GM19452 (cell line): ENCODE measurements around the gene PROCA1.
"Not testable (repeated sequence)": the region's sequence is repeated elsewhere in the genome, so short reads cannot be mapped to it uniquely, and the experiment has no call there.

ENCODE experiments used
- ATAC-seq: cut with Tn5 transposase; IDR thresholded peaks from one replicate; pipeline ENCODE4 v1.9.1; 2021; ENCODE audit not compliant: unreplicated experiment

The PROCA1 gene

GRCh38 chr17:28682655-28683054 is 29.0 kb downstream of the PROCA1 start:
- ATAC-seq = no peak

GRCh38 chr17:28675980-28676379 is 35.7 kb downstream of the PROCA1 start:
- no peak for ATAC-seq

- no peak for ATAC-seq
Observed at GRCh38 chr17:28675490-28675889, 36.2 kb downstream of the PROCA1 start.

GRCh38 chr17:28669918-28670317 is 41.8 kb downstream of the PROCA1 start:
- no peak for ATAC-seq

GRCh38 chr17:28667870-28668269 is 43.8 kb downstream of the PROCA1 start:
- ATAC-seq = no peak

GRCh38 chr17:28665994-28666393 is 45.7 kb downstream of the PROCA1 start:
- ATAC-seq = no peak

- ATAC-seq = no peak
Observed at GRCh38 chr17:28663723-28664122, 48.0 kb downstream of the PROCA1 start.

- ATAC-seq = no peak
Observed at GRCh38 chr17:28662527-28662829, 49.2 kb downstream of the PROCA1 start.

GRCh38 chr17:28661635-28662526 is 49.8 kb downstream of the PROCA1 start, which contains the start of the genes SDF2 and SUPT6H:
Gene SDF2, minus strand, starts transcription at chr17:28661906. Its CDS starts 30 bp downstream, at chr17:28661876.
Gene SUPT6H, plus strand, starts transcription at chr17:28662205. Its CDS starts 11,197 bp downstream, at chr17:28673402.
- peak; percentile 82 for ATAC-seq

- ATAC-seq = not testable (repeated sequence)
Observed at GRCh38 chr17:28659497-28659881, 52.2 kb downstream of the PROCA1 start.

- ATAC-seq = not testable (repeated sequence)
Observed at GRCh38 chr17:28658766-28659496, 52.8 kb downstream of the PROCA1 start.

- ATAC-seq = not testable (repeated sequence)
Observed at GRCh38 chr17:28658342-28658741, 53.3 kb downstream of the PROCA1 start.

- no peak for ATAC-seq
Observed at GRCh38 chr17:28657756-28658155, 53.9 kb downstream of the PROCA1 start.

GRCh38 chr17:28655160-28655559 is 56.5 kb downstream of the PROCA1 start:
- ATAC-seq = no peak
